Skin epidermis (tissue), 12 donors: ENCODE results near the gene EPB41L4B.

Experiments used
- H3K27ac ChIP-seq, 21 experiments: fragments of 200-600 bp; sonication (generic) in 11 of 21; one replicate each; pipeline ENCODE4 v1.5.0; 2020; ENCODE audit warnings: mild to moderate bottlenecking in 3 of 21, inconsistent platforms in 2 of 21, moderate library complexity in 2 of 21
- H3K4me3 ChIP-seq, 7 experiments: fragments of 200-600 bp; sonication (generic) in 2 of 7; one replicate each; pipeline ENCODE4 v1.5.0; 2020; ENCODE audit warnings: inconsistent platforms in 2 of 7, mild to moderate bottlenecking in 2 of 7, moderate library complexity in 1 of 7

Gene EPB41L4B

DNA sequence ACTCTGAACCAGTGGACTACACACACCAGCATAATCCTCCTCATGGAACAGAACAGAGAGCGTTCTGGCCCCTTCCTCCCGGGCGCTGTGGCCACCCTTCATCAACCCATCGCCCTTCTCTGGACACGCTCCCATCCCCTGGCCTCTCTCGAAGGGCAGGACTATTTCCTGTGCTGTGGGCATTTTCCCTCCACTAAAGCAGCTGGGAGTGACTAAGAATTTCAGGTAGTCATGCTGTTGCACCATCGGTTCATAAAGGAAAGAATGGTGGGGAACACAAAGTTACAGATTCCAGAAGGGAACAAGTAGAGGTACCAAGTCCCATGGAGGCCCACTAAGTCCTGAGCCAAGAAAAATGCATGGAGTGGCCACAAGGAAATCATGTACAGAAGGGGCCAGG, 68.6 kb downstream of the EPB41L4B start:
- H3K27ac ChIP-seq: peak overlapping the region in 1 of 21 experiments; percentile 4

DNA sequence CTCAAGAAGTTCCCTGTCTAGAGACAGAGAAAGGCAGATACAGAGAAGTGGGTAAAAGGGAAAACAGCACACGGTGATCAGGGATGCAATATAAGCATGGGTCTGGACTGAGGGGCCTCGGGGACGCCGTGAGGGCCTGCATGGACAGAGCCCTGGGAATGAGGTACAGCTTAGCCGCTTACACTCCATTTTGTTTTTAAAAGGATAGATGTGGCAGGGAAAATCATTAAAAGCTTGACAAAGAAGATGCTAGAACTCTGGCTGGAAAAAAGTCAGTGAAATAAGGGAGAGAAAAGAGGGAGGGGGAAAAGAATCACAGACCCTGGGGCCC, 69.1 kb downstream of the EPB41L4B start:
- peak overlapping the region in 1 of 21 experiments; percentile 4 for H3K27ac ChIP-seq

More for the DNA sequence above, 68.6 kb downstream of the EPB41L4B start:
- no peak overlapping the region for H3K4me3 ChIP-seq

DNA sequence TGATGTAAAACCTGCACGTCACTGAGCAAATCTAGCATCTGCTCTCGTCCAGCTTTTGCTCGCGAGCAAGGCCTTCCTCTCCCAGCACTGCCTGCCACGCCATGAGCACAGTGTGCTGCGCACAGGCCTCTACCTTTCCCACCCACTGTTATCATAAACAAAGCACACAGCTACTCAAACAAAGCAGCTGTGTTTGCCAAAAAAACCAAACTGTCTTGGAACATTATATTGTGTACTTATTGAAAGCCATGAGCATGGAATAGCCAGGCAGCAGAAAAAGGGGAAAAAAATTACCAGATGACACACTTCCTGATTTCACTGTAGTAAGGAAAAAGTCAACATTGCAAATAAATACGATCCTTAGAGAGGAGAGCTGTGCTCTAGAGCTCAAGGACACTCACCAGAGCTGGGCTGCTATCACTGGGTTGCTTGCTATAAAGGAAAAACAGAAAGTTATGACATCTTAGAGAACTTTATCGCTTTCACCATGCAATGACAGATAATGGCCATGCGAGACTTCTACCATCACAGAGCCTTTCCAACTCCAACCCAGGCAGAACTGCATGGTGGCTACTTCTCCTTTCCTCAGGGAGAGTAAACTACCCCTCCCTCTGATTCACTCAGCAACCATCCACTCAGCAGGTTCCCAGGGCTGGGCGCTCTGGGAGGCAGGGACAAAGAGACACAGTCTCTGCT, 69.6 kb downstream of the EPB41L4B start:
- no peak overlapping the region for H3K4me3 ChIP-seq
- peak overlapping the region in 1 of 21 experiments; percentile 13 for H3K27ac ChIP-seq

More for the DNA sequence above, 69.1 kb downstream of the EPB41L4B start:
- no peak overlapping the region for H3K4me3 ChIP-seq

DNA sequence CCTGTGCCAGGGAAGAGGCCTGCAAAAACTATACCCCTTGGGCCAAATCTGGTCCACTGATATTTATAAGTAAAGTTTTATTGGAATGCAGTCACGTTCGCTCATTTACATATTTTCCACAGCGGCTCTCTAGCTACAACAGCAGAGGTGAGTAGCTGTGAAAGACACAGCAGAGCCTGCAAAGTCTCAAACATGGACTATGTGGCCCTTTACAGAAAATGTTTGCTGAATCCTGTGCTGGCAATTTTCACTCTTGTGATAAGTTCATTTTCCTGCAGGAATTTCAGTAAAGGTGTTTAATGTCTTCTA, 70.1 kb downstream of the EPB41L4B start:
- H3K4me3 ChIP-seq: no peak overlapping the region
- H3K27ac ChIP-seq: peak overlapping the region in 1 of 21 experiments; percentile 13

DNA sequence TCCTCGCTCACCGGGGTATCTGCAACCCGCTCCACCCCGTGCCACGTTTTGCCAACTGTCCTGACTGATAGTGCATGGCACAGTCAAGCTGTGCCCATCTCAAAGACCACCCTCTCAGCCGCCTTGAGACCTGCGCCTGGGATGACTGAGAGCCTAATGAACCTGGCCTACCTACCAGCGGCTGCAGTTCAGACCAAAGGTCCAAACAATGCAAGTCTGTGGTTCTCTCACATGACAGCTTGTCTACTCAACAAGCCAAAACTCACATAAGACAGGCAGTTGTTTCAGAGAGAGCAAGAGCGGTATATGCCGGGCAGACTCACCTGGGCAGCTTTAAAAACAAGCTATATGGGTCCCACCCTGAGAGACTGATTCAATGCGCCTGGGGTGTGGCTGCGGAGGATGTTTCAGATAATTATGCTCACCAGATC, 70.5 kb downstream of the EPB41L4B start:
- peak overlapping the region in 3 of 21 experiments; percentile 17 to 33 (median 21) for H3K27ac ChIP-seq

DNA sequence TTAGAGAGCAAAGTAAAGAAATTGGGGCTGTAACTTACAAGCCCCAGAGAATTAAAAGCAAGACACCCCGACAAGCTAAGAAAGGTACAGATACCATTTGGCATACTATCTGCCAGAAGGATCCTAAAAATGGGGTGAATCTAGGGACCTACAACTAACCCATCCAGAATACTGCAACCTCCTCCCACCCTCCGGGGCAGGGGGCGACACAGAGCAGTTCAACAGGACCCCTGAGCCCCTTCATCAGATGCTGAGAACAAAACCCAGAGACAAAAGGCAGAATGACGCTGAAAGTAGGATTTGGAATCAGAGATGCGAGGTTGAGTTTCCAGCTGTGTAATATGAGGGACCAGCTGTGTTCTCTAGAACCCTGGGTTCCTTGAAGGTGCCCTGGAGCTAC, 71.2 kb downstream of the EPB41L4B start:
- Histone ChIP-seq H3K4me3 (no peak overlapping the region), H3K27ac (peak overlapping the region in 1 of 21 experiments; percentile 21)

More for the DNA sequence above, 70.5 kb downstream of the EPB41L4B start:
- no peak overlapping the region for H3K4me3 ChIP-seq

DNA sequence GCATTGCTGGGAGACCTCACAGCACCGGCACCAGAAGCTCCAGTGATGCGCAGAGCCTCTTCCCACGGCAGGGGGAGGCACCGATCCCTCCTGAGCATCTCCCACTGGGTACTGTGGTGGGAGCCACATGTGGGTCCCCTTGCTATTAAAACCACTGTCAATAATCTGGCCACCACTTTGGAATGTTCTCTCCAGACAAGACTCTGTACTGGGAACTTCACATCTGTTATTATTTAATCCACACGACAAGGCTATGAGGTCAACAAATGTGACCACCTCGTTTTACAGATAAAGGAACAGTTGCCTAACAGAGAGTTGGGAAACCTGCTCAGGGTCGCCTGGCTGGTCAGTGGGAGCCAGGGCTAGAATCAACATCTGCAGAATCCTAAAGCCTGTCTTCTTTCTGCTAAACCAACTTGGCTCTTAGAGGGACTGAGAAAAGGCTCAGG, 72.7 kb downstream of the EPB41L4B start:
- Histone ChIP-seq H3K4me3 (no peak overlapping the region), H3K27ac (no peak overlapping the region)

DNA sequence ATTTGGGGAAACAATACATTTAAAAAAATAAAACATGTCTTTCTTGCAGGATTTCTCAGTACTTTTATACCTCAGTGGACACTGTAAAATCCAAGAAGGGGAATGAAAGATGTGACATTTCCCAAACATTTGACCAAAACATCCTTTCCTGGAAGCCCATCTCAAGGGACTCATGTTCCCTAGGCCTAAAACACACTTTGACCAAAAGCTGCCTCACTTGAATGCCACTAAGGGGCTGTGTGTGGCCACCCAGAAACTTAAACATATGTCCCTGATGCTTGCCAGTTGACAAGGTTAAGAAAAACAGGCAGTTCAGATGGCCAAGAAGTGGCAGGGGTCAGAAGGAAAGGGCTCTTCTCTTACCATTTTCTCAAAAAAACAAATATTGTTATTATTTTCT, 73.6 kb downstream of the EPB41L4B start:
- H3K27ac ChIP-seq: no peak overlapping the region

DNA sequence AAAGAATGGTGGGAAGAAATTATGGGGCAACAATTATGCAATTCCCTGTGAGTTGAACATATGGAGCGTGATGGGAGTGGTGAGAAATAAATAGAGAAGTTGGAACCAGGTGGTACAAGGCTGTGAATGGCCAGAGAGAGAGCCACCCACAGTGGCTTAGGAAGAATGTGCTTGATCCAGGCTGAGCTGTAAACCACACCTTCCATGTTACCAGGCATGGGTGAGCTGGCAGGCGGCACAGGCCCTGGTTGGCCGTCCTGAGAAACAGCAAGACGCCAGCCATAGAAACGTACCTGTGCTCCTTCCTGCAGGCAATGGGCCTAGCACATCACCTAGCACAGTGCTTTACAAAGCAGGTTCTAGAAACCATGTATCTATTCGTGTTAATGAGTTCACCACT, 74.3 kb downstream of the EPB41L4B start:
- H3K27ac ChIP-seq: no peak overlapping the region
- H3K4me3 ChIP-seq: no peak overlapping the region

More for the DNA sequence above, 73.6 kb downstream of the EPB41L4B start:
- no peak overlapping the region for H3K4me3 ChIP-seq

DNA sequence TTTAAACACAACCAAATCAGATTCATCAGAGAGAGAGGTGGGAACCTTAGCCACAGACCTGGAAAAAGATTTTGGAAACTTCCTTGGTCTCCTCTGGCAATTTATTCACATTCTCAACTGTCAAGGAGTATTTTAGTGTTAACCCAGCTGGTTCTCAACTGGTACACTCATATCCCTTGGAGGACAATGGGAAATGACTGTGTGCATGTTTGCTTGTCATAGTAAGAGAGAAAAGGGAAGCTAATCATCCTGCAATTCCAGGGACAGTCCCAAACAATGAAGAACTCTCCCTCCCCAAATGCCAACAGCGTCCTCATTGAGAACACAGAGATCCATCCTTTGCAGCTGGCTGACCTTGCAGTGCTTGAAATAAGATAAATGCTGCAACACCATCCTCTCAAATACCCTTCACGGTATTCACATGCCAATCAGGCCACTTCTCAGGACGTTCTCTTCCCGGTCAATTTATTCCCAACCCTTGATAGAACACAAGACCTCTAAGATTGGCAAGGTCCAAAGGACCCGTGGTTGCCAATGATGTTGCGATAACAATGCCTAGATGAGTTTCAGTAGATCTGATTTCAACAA, 75.5 kb downstream of the EPB41L4B start:
- Histone ChIP-seq H3K4me3 (no peak overlapping the region), H3K27ac (no peak overlapping the region)

DNA sequence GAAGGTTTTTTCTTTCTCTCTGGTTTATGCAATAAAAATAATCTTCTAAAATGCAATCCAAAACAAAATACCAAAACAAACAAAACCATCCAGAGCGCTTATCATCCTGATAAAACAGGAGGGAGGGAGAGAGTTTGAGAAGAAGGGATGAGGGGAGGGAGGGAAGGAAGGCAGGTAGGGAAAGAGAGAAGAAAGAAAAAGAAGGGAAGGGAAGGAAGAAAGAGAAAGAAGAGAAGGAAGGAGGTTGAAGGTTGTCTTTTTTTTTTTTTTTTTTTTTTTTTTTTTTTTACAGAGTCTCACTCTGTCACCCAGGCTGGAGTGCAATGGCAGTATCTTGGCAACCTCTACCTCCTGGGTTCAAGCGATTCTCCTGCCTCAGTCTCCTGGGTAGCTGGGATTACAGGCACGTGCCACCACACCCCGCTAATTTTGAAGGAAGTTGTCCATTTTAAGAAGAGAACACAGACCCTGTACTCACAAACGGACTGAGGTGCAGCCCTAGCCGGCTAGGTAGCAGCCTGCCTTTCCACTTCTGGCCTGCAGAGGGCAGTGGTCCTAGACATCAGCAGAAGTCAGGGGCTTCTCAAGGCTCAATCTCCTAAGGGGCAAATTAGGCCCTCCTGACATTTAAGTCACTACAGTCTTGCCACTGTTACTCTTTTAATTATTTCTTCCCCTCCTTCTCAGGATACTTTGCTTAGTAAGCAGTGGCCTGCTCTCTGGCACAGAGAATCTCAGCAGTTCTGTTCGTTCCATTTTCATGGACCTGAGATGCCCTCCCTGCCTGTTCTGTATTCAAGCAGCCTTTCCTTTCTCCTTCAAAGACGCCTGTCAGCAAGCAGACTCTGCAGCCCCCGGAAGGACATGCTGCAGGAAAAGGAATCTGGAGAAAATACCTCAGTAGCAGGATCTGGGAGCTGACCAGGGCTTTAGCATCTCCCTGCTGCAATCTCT, 76.4 kb downstream of the EPB41L4B start:
- H3K4me3 ChIP-seq: no peak overlapping the region
- H3K27ac ChIP-seq: no peak overlapping the region

DNA sequence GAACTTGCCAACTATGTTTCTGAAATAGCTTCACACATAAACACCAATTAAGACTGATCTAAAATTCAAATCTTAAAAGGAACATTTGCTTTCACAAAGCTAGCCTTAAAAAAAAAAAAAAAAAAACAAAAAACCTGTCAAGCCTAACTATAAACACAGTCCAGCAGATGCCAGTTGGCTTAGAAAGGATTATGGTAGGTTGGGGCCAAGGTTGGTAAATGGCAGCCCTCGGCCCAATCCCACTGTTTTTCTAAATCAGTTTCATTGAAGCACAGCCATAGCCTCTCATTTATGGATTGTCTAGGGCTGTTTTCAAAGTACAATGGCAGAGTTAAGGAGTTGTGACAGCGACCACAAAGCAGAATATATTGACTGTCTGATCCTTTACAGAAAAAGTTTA, 78.1 kb downstream of the EPB41L4B start:
- Histone ChIP-seq H3K27ac (no peak overlapping the region), H3K4me3 (no peak overlapping the region)

DNA sequence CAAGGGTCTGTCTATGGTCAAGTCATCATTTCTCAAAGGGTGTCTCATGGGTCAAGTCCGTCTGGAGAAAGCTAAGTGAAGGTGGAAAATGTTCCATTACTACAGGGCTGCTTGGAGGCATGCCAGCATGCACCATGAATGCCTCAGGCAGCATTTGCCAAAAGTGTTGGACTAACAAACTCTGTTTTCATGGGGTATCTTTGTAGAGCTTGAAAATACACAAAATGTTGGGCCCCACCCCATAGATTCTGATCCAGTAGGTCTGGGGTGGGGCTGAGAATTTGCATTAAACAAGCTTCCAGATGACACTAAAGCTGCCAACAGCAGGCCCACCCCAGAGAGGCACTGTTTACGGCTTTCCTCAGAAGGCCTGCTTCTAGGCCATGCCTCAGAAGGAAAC, 78.8 kb downstream of the EPB41L4B start:
- Histone ChIP-seq H3K27ac (no peak overlapping the region), H3K4me3 (no peak overlapping the region)

DNA sequence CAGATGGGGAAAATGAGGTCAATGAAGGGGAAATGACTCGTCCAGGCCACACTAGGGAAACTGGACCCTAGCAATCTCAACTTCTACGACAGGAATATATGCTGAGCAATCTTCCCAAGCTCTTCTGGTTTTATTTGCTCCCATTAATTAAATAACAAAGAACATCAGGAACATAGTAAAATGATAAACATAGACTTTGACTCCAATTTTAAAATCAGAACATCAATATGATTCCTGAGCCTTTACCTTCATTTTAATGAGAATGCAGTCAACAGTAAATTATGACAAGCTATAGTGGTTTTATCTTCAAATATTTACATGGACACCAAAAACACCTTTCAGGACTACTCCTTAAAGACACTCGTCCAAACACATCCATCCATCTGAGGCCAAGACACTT, 79.7 kb downstream of the EPB41L4B start:
- H3K27ac ChIP-seq: no peak overlapping the region

DNA sequence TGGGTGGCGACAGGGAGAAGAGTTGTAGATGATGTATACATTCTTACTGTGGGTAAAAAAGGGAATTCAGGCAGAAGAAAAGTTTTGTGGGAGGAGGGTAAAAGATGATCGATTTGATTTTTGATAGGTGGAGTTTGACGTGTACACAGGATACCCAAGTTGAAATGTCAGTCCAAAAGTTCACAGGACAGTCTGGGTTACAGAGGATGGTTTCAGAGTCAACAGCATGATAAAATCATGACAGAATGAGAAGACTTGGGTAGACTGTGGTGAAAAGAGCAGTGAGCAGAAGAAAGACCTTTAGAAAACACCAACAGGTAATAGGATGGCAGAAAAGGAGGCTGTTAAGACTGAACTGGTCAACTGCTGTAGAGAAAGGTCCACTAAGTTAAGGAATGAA, 81.6 kb downstream of the EPB41L4B start:
- Histone ChIP-seq H3K4me3 (no peak overlapping the region), H3K27ac (no peak overlapping the region)

More for the DNA sequence above, 79.7 kb downstream of the EPB41L4B start:
- no peak overlapping the region for H3K4me3 ChIP-seq

DNA sequence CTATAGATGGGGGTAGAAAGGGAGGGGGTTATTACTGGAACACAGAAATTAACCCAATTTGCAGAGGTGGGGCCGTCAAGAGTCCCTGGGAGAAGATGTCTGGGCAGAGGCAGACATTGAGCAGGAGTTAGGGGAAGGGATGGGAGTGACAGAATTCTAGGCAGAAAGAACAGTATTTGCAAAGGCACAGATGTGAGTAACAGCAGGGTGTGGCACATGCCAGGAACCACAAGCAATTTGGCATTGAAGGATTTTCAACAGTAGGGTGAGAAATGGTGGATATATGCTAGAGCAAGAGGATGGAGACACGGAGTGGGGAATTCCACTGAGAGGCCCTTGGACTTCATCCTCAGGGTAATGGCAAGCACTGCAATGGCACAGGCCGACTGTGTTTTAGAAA, 82.2 kb downstream of the EPB41L4B start:
- H3K4me3 ChIP-seq: no peak overlapping the region

DNA sequence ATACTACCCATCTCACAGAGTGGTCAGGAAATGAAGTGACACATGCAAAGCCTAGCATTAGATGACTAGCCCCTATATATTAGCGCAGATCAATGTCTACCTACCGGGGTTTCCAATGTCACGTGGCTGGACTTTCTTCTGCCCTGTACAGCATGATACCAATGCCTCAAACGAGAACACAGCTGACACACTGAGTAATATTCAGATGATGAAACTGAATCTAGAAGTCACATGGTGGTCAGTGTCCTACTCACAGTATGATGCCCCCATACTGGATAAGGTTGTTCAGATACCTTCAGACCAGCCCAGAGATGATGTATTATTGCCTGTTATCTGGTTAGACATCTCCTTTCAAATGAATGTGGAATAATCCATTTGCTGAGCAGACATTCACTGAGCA, 82.7 kb downstream of the EPB41L4B start:
- Histone ChIP-seq H3K4me3 (no peak overlapping the region), H3K27ac (no peak overlapping the region)

More for the DNA sequence above, 82.2 kb downstream of the EPB41L4B start:
- no peak overlapping the region for H3K27ac ChIP-seq

DNA sequence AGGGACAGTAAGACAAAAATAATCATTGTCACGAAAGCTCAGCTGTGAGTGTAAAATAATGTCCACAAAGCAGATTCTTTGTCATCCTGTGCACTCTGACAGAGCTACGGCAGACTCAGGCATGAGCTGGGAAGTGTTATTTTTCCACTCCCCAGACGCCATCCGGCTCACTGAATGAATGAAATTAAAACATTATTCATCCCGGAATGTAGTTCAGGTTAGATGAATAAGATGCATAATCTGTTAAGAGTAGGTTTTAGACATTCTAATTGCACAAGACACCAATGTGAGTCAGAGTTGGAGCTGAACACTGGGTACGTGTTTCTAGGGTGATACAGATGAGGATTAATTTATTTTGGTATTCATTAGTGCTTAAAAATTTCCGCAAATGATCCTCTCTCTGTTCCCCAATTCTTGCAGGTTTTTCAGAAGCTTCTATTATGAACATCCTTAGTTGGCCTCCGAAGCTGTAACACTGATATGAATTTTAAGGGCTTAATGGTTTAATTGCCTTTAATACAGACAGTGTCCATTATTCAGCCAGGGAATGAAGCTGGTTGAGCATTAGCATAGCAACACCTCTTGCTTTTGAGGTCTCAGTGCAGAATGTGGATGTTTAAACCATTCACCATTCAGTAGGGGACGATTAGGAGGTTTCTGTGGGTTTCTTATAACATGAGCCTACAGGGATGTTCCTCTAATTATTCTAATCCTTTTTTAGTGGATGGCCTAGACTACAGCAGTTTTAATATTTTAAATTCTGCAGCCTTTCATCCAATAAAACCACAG, 88.2 kb downstream of the EPB41L4B start:
- Histone ChIP-seq H3K27ac (peak overlapping the region in 2 of 21 experiments; percentile 19 to 26), H3K4me3 (no peak overlapping the region)

DNA sequence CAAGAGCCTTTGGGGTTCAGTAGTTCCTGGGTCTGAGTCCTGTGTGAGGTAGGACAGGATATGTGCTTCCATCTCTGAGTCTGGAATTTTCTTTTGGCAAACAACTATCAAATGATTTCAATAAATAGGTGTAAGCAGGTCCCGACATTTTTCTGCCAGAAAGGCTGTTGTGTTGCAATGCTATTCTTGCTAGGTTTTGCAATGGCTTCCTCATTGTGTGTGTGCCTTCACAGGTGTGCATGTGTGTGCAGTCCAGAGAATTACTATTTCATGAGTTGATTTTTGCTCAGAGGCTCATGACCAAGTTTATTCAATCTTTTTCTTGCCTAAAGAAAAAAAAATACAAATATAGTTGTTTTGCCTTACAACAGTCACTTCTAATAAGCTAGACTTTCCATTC, 89.3 kb downstream of the EPB41L4B start:
- Histone ChIP-seq H3K4me3 (no peak overlapping the region), H3K27ac (no peak overlapping the region)

DNA sequence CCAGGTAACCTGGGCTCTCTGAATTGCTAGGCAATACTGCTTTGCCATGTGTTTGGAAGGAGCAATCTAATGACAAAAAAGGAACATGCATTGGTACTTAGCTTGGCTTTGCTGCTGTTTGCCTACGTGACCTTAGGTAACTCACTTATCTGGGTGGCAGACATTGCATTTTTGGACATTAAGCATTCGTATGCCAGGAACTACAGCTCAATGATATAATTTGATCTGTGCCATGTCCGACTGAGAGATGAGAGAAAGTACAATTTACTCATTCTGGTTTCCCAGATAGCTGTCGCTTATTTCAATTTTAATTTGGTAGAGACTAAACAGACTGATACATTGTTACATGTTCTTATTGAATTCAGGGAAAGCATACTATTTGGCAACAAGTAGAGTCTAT, 90.6 kb downstream of the EPB41L4B start:
- no peak overlapping the region for H3K4me3 ChIP-seq

More for the DNA sequence above, 90.6 kb downstream of the EPB41L4B start:
- H3K27ac ChIP-seq: no peak overlapping the region
